GM12878 (cell line): ENCODE measurements around the gene AP5Z1.

Source experiments
- ASH2L ChIP-seq: fragments of 300-600, 200-600 bp; sonication (generic); IDR thresholded peaks from 2 replicates; pipeline ENCODE4 v1.6.1; 2017; ENCODE audit warnings: low read depth, mild to moderate bottlenecking, borderline replicate concordance
- TAF1 ChIP-seq: IDR thresholded peaks from 2 replicates; pipeline ENCODE4 v1.6.1; 2011; ENCODE audit warnings: mild to moderate bottlenecking, low read depth, low read length, borderline replicate concordance

GRCh38 chr7:4770886-4771285 is 4.5 kb upstream of the AP5Z1 start:
- TF ChIP-seq ASH2L: no peak
- no peak for TF ChIP-seq TAF1
